Spleen (tissue), 11 donors: ENCODE results near the gene BHLHE40. TPM values are rescaled to one million over a fixed set of nuclear protein-coding genes. Genes with fewer than 3 reads are reported as not detected.

Source experiments
- DNase-seq: peaks from one replicate; pipeline ENCODE4 v3.0.0-alpha.2; 2020
- H3K27ac ChIP-seq, 8 donors: fragments of 200-600 bp; sonication (generic) in 7 of 8; 1 replicate in 4 of 8; 2 replicates in 4 of 8; pipeline versions ENCODE4 v1.5.0 to v1.8.0; 2016 to 2021; ENCODE audit warnings: inconsistent platforms in 4 of 8, mild to moderate bottlenecking in 4 of 8, moderate library complexity in 1 of 8
- H3K27me3 ChIP-seq, 7 donors: fragments of 200-600 bp; sonication (generic) in 6 of 7; replicated peaks in 1 of 7; 1 replicate in 4 of 7; 2 replicates in 3 of 7; pipeline versions ENCODE4 v1.5.0 to v1.8.0; 2016 to 2021; ENCODE audit warnings: inconsistent platforms in 3 of 7, mild to moderate bottlenecking in 1 of 7
- H3K36me3 ChIP-seq, 6 donors: fragments of 200-600 bp; sonication (generic) in 5 of 6; 1 replicate in 4 of 6; 2 replicates in 2 of 6; pipeline versions ENCODE4 v1.5.0 to v1.8.0; 2016 to 2021; ENCODE audit warnings: inconsistent platforms in 2 of 6
- H3K4me1 ChIP-seq, 6 donors: fragments of 200-600 bp; sonication (generic) in 5 of 6; 1 replicate in 3 of 6; 2 replicates in 3 of 6; pipeline versions ENCODE4 v1.5.0 to v1.8.0; 2016 to 2021; ENCODE audit warnings: inconsistent platforms in 3 of 6
- H3K4me3 ChIP-seq, 8 donors: fragments of 200-600 bp; sonication (generic) in 7 of 8; 1 replicate in 4 of 8; 2 replicates in 4 of 8; pipeline versions ENCODE4 v1.5.0 to v1.8.0; 2016 to 2021; ENCODE audit warnings: inconsistent platforms in 4 of 8, mild to moderate bottlenecking in 4 of 8, moderate library complexity in 2 of 8
- H3K9me3 ChIP-seq, 8 donors: fragments of 200-600 bp; sonication (generic) in 7 of 8; 1 replicate in 4 of 8; 2 replicates in 4 of 8; pipeline versions ENCODE4 v1.5.0 to v1.8.0; 2016 to 2021; ENCODE audit warnings: inconsistent platforms in 4 of 8
- POLR2A ChIP-seq, 3 donors: fragments of 450-650 bp; IDR thresholded peaks; one replicate each; pipeline ENCODE4 v1.5.1; 2017; ENCODE audit warnings: antibody characterized with exemption in 3 of 3, mild to moderate bottlenecking in 1 of 3
- POLR2AphosphoS5 ChIP-seq, 3 donors: sonication (generic); formaldehyde crosslinking; IDR thresholded peaks; one replicate each; pipeline ENCODE4 v1.5.1; 2017; ENCODE audit warnings: antibody characterized with exemption in 3 of 3
- WGBS, 5 donors: extraction: QIAGEN DNeasy Blood & Tissue Kit in 3 of 5; methylation state at CpG; one replicate each; pipeline versions ENCODE4 v1.1.5 to v1.1.7; 2013 to 2018; 5-methylcytosine and 5-hydroxymethylcytosine counted together
- intact Hi-C: fragments of 100-400 bp; cut with DNase I; formaldehyde crosslinking; loops from one replicate; pipeline ENCODE4 v1.15.0; 2023; ENCODE audit warnings: low total_unique reads
- polyA plus RNA-seq, 3 donors: library from polyadenylated mRNA; stranded (reverse); fragments of 200-250 nt; gene quantifications; one replicate each; pipeline ENCODE4 v1.2.1, GENCODE V29; 2013
- total RNA-seq, 7 donors: library from RNA; depleted of rRNA in 3 of 7; stranded (reverse); fragments of >200 nt in 3 of 7; fragmentation: NEBNext Ultra II Directional in 4 of 7; extraction: Animal tissue kit (Norgen Biotek cat#: 25700) in 4 of 7; gene quantifications; one replicate each; pipeline versions ENCODE4 v1.1.0 to v1.2.1, GENCODE V29; 2016 to 2021
- TF ChIP-seq, protein P1 (sequence below), 11 experiments: fragments of 200-600 bp in 7 of 11; fragments of 450-650 bp in 4 of 11; sonication (generic) in 4 of 11; IDR thresholded peaks in 8 of 11; conservative IDR thresholded peaks in 3 of 11; 1 replicate in 7 of 11; 2 replicates in 4 of 11; pipeline versions ENCODE4 v1.4.0 to v1.8.0; 2016 to 2021; ENCODE audit warnings: antibody characterized with exemption in 11 of 11, inconsistent platforms in 4 of 11, mild to moderate bottlenecking in 1 of 11
- donor health status: healthy with polysubstance abuse.
- donor health status: DM: no; HTN: no; CAD: no; lungs with moderate emphysema.
- donor health status: DM: no; HTN: no; CAD: no.
- donor health status: Bipolar disorder and iron deficiency.
- donor health status: healthy.
- donor health status: DM: no; HTN: no; CAD: no.
- donor health status: DM: yes; HTN: yes; CAD: no.

BHLHE40 gene
- total and polyA plus RNA-seq, 10 donors, result 11.8 to 108 (median 30.0) TPM

DNA sequence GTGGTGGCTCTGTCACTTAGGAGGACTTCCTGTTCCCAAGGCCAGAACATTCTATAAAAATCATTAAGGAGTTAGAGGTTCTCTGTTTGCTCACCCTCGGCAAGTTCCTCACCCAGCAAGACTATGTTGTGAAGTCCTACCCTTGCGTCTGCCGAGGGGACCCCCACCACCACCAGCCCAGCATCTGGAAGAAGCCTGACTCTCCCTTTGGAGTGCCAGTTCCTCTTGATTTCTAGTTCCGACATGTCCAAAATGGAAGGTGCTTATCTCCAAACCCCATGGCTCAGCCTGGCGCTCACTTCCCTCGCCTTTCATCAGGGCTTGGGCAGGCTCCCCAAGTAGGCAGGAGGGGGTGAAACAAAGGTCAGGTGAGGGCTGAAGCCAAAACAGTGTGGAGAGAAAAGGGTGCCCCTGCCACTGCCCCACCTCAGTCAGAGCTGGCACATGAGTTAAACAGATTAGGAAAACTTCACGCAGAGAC lies 41.0 kb downstream of the BHLHE40 start:
- Histone ChIP-seq H3K4me3 (no peak overlapping the region), H3K36me3 (no peaks in the 10 kb centered on the region), H3K27ac (no peak overlapping the region), H3K4me1 (peaks cover 3 to 50% (median 27%) of the 10 kb centered on the region in 6 donors), H3K27me3 (no peaks in the 10 kb centered on the region), H3K9me3 (no peaks in the 10 kb centered on the region)
- 60 to 70% (median 67%) methylated on average over 7 of the region's 7 CpGs for WGBS, 5 donors
- intact Hi-C loops, result loop anchor here (10.0 kb wide), 1 partner anchor 305 kb away; no protein-coding TSS in a partner anchor
- peak; percentile 47 for DNase-seq
- TF ChIP-seq POLR2A (IDR thresholded peaks at IDR 0.05), result no peak
- TF ChIP-seq POLR2AphosphoS5 (IDR thresholded peaks at IDR 0.05), result no peak
- TF ChIP-seq, protein P1, sequence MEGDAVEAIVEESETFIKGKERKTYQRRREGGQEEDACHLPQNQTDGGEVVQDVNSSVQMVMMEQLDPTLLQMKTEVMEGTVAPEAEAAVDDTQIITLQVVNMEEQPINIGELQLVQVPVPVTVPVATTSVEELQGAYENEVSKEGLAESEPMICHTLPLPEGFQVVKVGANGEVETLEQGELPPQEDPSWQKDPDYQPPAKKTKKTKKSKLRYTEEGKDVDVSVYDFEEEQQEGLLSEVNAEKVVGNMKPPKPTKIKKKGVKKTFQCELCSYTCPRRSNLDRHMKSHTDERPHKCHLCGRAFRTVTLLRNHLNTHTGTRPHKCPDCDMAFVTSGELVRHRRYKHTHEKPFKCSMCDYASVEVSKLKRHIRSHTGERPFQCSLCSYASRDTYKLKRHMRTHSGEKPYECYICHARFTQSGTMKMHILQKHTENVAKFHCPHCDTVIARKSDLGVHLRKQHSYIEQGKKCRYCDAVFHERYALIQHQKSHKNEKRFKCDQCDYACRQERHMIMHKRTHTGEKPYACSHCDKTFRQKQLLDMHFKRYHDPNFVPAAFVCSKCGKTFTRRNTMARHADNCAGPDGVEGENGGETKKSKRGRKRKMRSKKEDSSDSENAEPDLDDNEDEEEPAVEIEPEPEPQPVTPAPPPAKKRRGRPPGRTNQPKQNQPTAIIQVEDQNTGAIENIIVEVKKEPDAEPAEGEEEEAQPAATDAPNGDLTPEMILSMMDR (IDR thresholded peaks at IDR 0.05 in 8 of 11, conservative IDR thresholded peaks at IDR 0.05 in 3 of 11), result no peak

DNA sequence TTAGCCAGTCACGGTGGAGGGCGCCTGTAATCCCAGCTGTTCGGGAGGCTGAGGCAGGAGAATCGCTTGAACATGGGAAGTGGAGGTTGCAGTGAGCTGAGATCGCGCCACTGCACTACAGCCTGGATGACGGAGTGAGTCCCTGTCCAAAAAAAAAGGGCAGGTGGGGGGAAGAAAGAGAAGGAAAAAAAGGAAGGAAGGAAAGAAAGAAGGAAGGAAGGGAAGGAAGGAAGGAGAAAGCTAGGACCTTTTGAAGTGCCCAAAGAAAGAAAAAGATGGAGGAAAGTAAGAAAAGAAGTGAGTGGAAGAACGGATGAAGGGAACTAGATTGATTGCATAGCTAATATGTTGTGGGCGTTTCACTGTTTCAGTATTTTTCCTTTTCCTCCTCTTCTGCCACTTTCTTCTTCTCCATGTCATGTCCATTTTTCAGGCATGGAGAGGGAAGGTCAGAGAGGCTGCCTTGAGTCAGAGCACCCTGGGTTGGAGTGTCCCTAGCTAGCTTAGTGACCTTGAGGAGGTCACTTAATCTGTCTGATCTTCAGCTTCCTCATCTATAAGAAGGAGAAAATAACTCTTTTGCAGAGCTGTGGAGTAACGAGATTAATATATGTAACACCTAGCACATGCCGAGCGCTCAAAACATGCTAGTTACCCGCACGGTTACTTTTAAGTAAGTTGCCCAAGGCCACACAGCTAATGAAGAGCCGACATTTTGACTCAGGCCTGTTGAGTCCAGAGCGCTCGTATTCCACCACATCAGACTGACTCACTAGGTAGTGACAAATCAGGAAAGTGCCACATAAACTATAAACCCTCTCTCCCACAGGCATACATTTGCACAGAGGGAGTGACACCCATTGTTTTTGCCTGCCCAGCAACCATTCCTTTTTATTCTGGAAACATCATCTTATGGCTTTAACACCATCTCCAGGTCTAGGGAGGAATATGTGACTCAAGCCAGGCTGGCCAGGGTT lies 42.2 kb downstream of the BHLHE40 start:
- no peak overlapping the region for H3K27ac ChIP-seq
- TF ChIP-seq POLR2A (IDR thresholded peaks at IDR 0.05) (no peak), POLR2AphosphoS5 (IDR thresholded peaks at IDR 0.05) (no peak)
- TF ChIP-seq, protein P1 (IDR thresholded peaks at IDR 0.05 in 8 of 11, conservative IDR thresholded peaks at IDR 0.05 in 3 of 11), result no peak
- WGBS, 5 donors, result 85 to 94% (median 89%) methylated on average over 17 of the region's 17 CpGs

DNA sequence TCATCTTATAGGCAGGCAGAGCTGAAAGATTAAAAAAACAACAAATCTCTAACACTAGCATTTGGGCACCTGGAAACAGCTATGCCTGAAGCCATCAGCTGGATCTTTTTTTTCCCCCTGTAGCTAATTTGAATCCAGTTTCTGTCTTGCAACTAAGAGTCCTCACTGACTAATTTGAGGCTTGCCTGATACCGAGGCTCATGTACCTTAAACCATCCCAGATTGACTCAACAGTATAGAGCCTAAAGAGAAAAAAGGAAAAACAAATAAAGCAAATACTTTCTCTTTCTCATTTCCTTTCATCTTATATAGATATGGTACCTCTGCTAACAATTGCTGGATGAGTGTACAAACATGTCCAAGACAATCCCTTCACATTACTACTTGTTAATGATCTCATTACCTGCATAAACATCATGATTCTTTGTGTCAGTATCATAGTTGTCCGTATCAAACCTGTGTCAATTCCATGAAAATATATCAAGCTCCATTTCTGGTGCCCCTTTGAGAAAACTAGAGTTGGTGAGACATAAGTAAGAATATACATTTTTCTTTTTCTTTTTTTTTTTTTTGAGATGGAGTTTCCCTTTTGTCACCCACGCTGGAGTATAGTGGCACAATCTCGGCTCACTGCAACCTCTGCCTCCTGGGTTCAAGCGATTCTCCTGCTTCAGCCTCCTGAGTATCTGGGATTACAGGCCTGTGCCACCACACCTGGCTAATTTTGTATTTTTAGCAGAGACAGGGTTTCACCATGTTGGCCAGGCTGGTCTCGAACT lies 43.1 kb downstream of the BHLHE40 start:
- Histone ChIP-seq H3K4me1 (peaks cover 0 to 45% (median 24%) of the 10 kb centered on the region in 6 donors), H3K36me3 (no peaks in the 10 kb centered on the region), H3K27me3 (no peaks in the 10 kb centered on the region), H3K4me3 (no peak overlapping the region), H3K9me3 (no peaks in the 10 kb centered on the region), H3K27ac (no peak overlapping the region)
- intact Hi-C loops, result loop anchor here (10.0 kb wide), 1 partner anchor 308 kb away; no protein-coding TSS in a partner anchor
- TF ChIP-seq, protein P1 (IDR thresholded peaks at IDR 0.05 in 8 of 11, conservative IDR thresholded peaks at IDR 0.05 in 3 of 11), result no peak
- TF ChIP-seq POLR2A (IDR thresholded peaks at IDR 0.05) (no peak), POLR2AphosphoS5 (IDR thresholded peaks at IDR 0.05) (no peak)
- no peak for DNase-seq
- 78 to 90% (median 82%) methylated on average over 6 of the region's 6 CpGs for WGBS, 5 donors

More for the DNA sequence above, 42.2 kb downstream of the BHLHE40 start:
- peak; percentile 36 for DNase-seq
- intact Hi-C loops, result loop anchor here (10.0 kb wide), 1 partner anchor 307 kb away; no protein-coding TSS in a partner anchor
- H3K4me1 ChIP-seq, result peaks cover 3 to 45% (median 26%) of the 10 kb centered on the region in 6 donors
- H3K27me3 ChIP-seq, result no peaks in the 10 kb centered on the region
- no peaks in the 10 kb centered on the region for H3K36me3 ChIP-seq
- no peak overlapping the region for H3K4me3 ChIP-seq
- H3K9me3 ChIP-seq, result no peaks in the 10 kb centered on the region
